Effector CD8-positive, alpha-beta T cell (primary cell): ENCODE results near the gene COL6A2.
"Not testable (repeated sequence)": the region's sequence is repeated elsewhere in the genome, so short reads cannot be mapped to it uniquely, and the experiment has no call there.

Experiments used
- DNase-seq: peaks from one replicate; lab custom pipeline; 2025; lab: John Stamatoyannopoulos, UW
- total RNA-seq, 4 experiments: gene quantifications; one replicate each; lab custom pipeline; 2026; lab: John Stamatoyannopoulos, UW

COL6A2 gene
- 61.8 to 169 (median 133) reads per million in 4 experiments for total RNA-seq

DNA sequence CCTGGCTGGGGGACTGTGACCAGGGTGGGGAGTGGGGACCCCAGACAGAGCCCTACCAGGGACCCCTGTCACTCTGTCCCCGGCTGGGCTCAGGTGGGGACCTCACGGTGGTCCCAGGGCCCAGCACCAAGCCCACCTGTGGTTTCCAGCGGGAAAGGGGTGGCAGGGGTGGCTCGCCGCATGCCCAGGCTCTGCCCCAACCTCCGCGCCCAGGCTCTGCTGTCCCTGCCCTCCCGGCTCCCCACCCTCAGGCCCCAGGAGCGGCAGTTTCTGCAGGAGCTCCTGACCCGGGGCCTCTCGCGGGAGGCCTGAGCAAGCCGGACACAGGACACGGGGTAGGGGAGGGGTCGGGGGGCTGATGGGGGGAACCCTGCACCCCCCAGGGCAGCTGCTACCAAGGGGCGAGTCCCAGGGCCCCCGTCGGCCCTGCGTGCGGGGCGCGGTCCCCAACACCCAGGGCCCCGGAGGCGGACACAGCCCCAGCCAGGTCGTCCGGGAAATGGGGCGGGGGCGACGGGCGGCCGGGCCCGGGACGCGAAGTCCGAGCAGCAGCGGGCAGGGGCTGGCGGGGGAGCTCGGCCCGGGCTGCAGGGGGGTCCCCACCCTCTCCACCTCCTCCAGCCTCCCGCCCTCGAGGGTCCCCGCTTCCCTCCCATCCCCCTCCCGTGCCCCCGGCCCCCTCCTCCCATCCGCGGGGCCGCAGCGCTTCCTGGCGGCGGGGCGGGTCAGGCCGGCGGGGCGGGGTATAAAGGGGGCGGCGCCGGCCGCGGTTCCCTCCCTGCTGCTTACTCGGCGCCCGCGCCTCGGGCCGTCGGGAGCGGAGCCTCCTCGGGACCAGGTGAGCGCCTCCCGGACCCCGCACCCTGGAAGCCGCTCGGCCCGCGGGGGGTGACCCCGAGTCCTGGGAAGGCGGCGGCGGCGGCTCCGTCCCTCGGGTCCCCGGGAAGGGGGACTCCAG lies at the start of gene COL6A2:
COL6A2 (plus strand) TSS at position 777 of the 958 bp plus-strand sequence.
- peak; percentile 33 for DNase-seq

DNA sequence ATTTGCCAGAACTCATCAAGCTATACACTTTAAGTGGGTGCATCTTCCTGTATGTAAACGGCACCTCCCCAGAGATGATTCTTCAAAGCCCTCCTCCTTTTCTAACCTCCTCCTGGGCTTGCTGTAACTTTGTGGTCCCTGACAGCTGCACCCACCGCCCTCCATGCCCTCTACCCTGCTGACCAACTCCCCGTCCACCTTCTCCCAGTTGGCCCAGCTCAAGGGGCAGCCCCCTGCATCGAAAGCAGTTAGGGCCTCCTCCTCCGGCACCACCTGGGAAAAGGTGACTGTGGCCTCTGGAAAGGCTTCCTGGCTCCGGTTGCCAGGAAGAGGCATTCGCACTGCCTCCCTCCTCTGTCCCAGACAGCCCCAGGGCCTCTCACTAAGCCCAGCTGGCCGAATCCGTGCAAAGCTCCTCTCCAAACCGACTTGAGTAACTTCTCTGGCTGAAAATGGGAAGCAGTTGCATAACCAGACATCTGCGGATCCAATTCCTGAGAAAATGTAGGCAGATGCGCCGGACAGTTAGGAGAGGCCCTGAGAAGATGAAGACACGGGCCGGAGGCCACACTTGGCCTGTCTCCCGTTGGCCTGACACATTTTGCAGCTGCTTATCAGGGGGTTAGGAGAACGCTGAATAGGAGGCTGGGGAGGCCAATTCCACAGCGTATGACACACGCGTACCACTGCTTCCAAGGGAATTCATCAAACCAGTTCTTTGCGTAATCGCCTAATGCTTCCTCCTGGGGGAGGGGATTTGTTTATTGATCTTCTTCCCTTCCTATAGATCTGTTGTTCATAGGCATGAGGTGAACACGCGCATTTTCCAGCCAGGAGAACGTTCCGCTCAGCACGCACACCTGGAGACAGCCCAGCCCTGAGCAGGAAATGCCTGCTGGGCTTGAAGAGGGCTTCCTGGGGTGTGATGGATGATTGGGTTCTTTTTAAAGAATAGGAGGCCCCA lies 48.7 kb upstream of the COL6A2 start:
- no peak for DNase-seq

DNA sequence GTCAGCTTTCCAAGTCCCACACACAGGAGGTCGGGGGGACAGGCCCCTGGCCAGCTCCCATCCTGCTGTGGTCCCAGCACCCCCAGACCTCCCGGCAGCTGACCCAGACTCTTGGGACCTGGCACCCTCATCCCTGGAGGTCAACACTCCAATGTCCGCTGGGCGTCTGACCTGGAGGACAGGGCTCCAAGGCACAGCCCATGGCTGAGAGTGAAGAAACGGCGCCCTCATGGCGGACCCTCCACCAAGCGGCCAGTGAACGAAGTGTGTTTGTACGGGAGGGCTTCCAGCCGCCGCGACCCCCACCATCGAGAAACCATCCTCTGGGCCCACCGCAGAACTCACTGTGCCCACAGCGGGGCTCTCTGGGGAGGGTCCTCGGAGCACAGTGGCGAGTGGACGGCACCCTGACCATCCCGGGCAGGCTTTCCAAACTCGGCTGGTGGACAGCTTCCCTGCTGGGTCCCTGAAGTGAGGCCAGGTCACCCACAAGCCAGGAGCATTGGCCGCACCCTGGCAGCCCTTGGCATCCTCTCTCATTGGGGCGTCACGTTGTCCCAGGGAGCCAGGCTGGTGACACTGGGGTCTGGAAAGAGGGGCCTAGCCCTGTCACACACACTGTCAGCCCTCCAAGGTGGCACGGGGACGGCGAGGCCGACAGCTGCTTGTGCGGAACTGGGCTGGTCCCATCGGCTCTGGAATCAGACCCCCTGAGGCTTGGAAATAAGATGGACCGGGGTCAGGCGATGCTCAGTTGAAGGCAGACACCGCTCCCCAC lies 47.8 kb upstream of the COL6A2 start:
- no peak for DNase-seq

DNA sequence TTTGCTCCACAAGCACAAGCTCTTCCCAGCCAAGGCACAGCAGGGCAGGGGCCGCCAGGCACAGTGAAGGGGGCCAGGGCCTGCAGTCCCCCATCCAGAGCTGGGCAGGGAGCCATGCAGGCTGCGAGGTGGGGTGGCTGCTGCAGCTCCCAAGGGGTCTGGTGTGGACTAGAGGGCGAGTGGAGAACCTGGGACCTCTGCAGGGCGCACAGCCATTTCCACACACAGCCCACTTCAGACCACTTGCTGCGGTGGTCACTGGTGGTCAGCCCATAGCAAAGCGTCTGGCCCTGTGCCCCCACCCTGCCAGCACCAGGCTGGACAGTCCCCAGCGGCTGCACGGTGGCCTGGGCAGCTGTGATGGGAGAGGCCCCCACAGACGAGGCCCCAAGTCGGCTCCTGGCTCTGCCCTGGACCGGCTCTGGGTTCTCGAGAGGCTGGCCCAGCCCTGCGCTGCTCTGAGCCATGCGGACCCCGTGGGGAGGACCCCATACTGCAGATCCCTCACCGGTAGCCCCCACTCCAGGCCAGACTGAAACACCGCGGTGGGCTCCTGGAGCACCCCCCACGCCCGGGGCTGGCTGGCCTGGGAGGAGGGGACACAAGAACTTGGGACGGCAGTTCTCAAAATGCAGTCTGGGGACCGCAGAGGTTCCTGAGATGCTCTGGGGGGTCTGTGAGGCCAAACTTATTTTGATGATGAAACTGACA lies 47.1 kb upstream of the COL6A2 start:
- no peak for DNase-seq

DNA sequence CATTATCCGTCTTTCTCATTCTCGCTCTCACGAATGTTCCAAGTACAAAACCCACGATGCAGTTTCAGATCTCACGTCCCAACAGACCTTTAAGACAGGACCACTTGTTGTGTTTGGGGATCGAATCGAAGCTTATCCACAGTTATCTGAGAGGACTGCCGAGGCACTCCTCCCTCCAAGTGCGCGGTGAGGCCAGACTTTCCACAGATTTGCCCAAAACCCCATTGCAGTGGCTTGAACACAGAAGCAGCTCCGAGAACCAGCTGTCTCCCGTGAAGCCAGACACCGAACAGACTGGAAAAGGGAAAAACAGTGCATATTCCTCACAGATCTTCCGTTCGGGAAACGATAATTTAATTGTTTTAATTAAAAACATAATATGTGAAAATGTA lies 46.5 kb upstream of the COL6A2 start:
- DNase-seq: no peak

DNA sequence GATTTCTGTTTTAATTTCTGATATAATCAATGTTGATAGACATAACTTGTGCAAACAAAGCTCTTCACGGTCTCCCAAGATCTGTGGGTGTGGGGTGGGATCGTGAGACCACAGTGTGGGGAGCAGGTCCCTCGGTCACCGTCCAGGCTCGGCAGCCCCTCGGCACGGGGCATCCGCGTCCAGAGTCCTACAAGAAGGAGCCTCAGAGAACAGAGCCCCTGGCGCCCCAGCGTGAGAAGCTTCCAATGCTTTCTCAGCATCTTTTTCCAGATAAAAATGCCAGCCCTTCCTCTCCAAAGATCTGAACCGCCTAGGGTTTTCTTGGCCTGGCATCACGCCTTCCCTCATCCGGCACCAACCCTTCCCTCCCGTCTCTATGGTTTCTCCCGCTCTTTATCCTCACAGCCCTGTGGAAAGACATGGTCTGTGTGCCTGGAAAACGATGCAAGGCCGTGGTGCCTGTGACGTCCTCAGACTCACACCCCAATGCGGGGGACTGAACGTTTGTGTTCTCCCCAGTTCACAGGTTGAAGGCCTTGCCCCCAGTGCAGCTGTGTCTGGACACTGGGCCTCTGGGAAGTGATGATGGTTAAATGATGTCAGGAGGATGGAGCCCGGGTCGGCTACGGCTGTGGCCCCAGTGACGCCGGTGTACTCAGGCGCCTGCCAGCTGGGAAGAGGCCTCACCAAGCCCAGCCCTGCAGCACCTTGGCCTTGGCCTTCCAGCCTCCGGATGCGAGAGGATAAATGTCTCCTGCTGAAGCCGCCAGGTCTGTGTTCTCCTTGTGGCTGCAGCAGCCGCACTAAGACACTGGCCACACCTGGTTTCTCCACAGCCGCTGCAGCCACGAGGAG lies 45.9 kb upstream of the COL6A2 start:
- DNase-seq: no peak

DNA sequence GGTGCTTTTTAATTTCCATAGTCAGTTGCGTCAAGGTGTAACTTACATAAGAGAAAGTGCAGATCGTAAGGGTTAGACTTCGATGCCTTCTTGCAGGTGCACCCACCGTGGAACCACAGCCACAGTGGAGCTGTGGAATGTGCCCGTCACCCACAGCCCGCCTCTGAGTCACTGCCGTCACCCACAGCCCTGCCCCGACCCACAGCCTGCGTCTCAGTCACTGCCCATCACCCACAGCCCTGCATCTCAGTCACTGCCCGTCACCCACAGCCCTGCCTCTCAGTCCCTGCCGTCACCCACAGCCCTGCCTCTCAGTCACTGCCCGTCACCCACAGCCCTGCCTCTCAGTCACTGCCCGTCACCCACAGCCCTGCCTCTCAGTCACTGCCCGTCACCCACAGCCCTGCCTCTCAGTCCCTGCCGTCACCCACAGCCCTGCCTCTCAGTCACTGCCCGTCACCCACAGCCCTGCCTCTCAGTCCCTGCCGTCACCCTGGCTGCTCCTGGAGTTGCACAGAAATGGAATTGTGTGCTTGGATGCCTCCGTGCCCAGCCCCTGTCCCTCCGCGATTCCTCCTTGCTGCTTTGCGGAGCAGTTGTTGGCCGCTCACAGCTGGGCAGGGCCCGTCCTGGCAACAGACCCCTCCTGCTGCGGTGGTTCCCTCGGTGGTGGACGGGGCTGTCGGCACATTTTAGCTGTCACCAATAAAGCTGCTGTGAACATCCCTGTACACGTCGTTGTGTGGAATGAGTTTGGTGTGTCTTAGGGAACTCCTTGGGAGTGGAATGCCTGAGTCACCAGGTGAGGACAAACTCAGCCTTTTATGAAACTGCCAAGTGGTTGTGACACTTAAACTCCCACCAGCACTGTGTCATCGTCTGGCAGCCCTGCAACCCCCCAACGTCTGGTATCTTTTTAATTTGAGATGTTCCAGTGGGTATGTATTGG lies 44.9 kb upstream of the COL6A2 start:
- no peak for DNase-seq

DNA sequence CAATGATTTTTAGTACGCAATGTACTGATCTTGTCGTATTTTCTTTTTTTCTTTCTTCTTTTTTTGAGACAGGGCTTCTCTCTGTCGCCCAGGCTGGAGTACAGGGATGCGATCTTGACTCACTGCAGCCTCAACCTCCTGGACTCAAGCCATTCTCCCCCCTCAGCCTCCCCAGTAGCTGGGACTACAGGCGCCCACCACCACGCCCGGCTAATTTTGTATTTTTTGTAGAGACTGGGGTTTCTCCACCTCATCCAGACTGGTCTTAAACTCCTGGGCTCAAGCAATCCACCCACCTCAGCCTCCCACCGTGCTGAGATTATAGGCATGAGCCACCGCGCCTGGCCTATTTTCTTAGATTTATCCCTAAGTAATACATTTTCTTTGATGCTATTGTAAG lies 43.9 kb upstream of the COL6A2 start:
- no peak for DNase-seq

DNA sequence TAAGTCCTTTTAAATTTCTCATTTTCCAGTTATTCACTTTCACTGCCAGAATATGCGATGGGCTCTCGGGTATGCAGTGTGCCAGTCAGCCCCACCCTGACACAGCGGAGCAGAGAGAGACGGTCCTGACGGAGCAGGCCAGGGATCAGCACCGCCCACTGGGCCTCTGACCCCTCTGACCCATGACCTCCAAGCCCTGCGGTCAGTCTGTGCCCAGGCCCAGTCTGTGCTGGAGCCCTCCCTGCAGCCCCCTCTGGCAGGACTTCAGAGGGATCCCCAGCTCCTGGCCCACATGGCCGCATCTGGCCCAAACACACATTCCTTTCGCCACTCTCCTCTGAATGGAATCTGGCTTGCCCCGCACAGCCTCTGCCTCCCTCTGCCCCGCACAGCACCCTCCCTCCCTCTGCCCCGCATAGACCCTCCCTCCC lies 43.4 kb upstream of the COL6A2 start:
- DNase-seq: no peak

DNA sequence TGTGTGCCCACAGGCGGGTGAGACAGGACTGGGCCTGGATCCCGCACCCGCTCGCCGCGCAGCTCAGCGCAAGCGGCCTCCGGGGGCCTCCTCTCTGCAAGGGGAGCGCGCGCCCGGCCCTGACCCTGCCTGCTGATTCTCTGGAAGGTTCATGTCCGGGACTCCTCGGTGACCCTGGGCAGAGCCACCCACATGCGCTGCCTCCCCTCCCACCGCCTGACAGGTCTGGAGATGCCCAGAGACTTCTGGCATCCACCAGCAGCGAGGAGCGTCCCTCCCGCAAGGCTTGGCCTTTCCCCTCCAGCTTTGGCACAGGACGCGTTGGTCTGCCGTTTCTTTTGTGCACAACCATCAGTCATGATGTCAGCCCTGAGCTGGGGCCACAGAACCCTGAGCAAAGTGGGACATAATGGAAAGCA lies 42.0 kb upstream of the COL6A2 start:
- DNase-seq: no peak

DNA sequence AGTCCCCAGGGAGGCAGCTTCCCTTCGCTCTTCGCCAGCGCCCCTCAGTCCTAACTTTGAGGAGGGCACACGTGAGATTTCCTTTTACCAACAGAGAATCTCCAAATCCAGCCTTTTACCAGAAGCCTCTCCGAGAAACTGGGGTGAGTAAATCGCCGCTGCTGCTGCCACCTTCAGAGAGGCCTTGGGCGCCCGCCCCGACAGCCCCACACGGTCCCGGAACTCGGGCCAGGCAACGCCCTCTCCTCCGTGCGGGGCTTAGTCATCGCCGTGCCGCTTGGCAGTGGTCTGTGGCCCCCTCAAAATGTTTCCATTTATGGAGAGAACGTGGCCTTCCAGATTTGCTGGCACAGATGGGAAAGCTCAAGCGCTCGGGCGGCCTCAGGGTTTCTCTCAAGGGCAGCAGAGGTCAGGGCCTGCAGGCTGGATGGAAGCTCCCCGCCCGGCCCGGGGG lies 41.4 kb upstream of the COL6A2 start:
- DNase-seq: no peak

DNA sequence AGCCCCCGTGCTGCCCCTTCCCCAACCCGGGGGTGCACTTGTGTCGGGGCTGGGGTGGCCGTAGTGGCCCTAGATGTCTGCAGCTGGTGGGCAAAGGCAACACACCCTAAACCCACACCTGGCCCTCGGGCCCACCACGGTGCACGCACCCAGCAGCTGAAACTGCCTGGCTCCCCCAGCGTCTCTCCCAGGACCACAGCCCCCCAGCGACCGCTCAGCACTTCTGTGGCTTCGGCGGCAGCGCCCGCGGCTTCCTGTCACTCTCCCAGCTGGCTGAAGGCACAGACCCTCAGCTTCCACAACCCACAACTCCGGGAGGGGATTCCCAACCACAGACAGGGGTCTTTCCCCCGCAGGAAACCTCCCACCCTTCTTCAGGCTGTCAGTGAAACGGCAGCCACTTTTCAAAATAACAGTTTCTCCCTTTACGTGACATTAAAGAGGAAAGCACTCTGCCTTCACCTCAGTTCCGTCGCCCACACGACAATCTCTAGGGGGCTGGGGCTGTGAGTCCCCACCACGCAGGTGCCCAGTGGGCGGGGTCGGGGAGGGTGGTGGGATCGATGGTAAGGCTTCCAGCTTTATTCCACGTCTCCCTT lies 40.7 kb upstream of the COL6A2 start:
- peak; percentile 28 for DNase-seq

DNA sequence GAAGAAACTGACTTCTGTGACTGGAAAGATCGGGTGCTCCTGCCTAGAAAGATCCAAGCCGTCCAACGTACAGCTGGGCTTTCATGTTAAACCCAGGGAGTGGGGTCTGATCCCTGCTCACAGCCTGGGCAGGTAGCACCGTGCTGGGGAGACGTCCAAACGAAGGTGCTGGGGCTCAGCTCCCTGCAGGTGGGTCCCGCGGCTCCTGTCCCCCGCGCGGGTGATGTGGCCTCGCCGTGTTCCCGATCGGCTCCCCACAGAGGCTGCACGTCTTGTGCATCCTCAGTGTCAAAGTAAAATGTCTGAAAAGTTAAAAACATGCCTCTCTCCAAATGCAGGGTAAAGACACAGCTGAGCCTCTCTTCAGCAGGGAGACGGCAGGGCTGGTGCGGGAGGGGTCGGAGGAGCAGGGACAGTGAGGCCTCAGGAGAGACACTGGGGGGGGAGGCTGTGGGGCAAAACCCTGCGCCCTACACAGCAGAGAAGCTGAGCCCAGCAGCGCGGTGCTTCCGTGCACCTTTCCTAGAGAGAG lies 40.1 kb upstream of the COL6A2 start:
- DNase-seq: no peak

DNA sequence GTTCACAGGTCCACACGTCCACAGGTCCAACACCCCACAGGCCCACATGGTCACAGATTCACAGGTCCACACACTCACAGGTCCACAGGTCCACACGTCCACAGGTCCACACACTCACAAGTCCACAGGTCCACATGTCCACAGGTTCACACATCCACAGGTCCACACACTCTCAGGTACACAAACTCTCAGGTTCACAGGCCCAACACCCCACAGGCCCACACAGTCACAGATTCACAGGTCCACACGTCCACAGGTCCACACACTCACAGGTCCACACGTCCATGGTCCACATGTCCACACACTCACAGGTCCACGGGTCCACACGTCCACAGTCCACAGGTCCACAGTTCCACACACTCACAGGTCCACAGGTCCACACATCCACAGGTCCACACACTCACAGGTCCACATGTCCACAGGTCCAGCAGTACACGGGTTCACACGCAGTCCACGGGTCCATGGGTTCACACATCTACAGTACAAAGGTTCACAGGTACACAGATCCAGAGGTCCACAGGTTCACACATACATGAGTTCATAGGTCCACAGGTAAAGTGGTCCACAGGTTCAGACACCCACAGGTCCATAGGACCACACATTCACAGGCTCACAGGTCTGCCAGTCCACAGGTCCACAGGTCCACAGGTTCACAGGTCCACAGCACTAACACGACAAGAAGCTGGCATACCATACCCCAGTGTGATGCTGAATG lies 39.3 kb upstream of the COL6A2 start:
- no peak for DNase-seq

DNA sequence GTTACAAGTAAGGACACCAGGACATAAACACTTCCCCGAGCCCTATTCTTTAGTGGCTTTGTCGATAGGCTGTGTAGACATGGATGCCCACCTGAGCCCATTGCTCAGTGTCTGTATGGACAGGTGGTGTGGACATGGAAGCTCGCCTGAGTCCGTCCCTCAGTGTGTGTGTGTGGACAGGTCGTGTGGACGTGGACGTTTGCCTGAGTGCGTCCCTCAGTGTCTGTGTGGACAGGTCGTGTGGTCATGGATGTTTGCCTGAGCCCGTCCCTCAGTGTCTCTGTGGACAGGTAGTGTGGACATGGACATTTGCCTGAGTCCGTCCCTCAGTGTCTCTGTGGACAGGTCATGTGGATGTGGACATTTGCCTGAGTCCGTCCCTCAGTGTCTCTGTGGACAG lies 38.7 kb upstream of the COL6A2 start:
- no peak for DNase-seq

DNA sequence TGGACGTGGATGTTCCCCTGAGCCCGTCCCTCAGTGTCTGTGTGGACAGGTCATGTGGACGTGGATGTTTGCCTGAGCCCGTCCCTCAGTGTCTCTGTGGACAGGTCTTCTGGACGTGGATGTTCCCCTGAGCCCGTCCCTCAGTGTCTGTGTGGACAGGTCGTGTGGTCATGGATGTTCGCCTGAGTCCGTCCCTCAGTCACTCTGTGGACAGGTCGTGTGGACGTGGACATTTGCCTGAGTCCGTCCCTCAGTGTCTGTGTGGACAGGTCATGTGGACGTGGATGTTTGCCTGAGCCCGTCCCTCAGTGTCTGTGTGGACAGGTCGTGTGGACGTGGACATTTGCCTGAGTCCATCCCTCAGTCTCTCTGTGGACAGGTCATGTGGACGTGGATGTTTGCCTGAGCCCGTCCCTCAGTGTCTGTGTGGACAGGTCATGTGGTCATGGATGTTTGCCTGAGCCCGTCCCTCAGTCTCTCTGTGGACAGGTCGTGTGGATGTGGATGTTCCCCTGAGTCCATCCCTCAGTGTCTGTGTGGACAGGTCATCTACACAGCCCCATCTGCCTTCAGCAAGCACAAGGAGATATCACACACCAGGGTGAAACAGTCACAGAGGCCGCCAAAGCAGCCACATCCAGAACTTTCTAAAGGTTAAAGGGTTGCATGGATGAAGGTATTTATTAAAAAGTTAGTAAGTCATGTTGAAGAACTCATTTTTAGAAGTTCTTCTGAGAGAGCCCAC lies 38.0 kb upstream of the COL6A2 start:
- DNase-seq: not testable (repeated sequence)

DNA sequence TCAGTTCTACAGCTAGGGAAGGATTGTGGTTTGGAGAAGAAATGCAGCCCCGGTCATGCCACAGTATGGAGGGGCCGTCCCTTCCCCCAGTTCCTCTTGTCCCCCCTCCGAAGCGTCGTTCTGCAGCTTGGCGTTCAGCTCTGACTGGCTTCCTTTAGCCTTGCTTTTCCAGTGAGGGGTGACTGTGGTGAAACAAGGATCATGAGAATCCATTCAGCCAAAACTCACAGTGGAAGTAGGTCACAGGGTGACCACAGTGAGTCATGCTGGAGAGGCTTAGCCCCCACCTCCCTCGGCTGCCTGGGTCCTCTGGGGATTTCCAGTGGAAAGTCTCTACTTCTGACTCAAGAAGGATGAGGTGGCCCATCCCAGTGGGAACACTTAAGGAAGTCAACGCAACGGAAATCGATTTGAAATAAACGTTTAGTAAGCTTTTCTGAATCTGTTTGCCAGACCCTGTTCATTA lies 37.3 kb upstream of the COL6A2 start:
- DNase-seq: no peak
